AG04450 (cell line): ENCODE measurements around the gene PEX11G. TPM values are rescaled to one million over a fixed set of nuclear protein-coding genes. Genes with fewer than 3 reads are reported as not detected.

Experiments
- CTCF ChIA-PET: fragments of 300-600, 350-600 bp; formaldehyde crosslinking; extraction: SDS; loops from one replicate; lab custom pipeline; 2022; ENCODE audit warnings: antibody characterized with exemption, inconsistent platforms; lab: Charles Lee
- POLR2A ChIA-PET: fragments of 350-600 bp; formaldehyde crosslinking; extraction: SDS; loops from one replicate; lab custom pipeline; 2021; ENCODE audit warnings: antibody characterized with exemption, inconsistent platforms; lab: Yijun Ruan, JAX
- DNase-seq: peaks from one replicate; pipeline ENCODE4 v3.0.0-alpha.2; 2011; ENCODE audit warnings: low read depth, low spot score
- H3K27ac ChIP-seq: one replicate; pipeline ENCODE4 v1.5.1; 2012; ENCODE audit warnings: low read depth, low read length, control low read depth
- H3K27me3 ChIP-seq: one replicate; pipeline ENCODE4 v1.6.0; 2012; ENCODE audit warnings: low read length; ENCODE audit not compliant: control insufficient read depth, insufficient read depth
- H3K4me3 ChIP-seq: 2 replicates; pipeline ENCODE4 v1.5.1; 2011; ENCODE audit warnings: mild to moderate bottlenecking, low read depth, low read length, control low read depth
- H3K9me3 ChIP-seq: 2 replicates; pipeline ENCODE4 v1.5.1; 2012; ENCODE audit warnings: low read length; ENCODE audit not compliant: control insufficient read depth, insufficient read depth
- polyA plus RNA-seq: library from polyadenylated mRNA; depleted of rRNA; stranded (reverse); fragments of >200 nt; gene quantifications from 2 replicates; pipeline ENCODE4 v1.2.3, GENCODE V29; 2011
- TF ChIP-seq, protein P1 (sequence below): IDR thresholded peaks from 2 replicates; pipeline ENCODE4 v1.5.1; 2011; ENCODE audit warnings: low read depth, low read length, control low read depth, inconsistent platforms

Gene PEX11G
- polyA plus RNA-seq, 1 experiment: 0.60 TPM

DNA sequence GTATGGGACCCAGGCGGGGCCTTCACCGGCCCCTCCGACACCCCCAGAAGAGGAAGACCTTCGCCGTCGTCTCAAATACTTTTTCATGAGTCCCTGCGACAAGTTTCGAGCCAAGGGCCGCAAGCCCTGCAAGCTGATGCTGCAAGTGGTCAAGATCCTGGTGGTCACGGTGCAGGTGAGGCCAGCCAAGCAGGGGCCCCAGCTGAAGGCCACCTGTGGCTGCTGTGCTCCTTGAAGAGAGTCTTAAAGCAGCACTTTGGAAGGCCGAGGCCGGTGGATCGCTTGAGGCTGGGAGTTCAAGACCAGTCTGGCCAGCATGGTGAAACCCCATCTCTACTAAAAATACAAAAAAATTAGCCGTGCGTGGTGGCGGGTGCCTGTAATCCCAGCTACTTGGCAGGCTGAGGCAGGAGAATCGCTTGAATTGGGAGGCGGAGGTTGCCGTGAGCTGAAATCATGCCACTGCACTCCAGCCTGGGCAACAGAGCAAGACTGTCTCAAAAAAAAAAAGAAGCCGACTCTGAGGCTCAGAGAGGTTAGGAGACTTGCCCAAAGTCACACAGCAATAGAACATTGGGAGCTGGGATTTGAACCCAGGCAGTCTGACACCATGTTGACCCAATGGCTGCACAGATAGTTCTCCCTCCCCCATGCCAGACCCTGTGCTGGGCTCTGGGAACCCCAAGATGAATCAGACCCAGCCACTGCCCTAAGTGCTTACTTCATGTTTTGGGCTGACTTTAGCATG is 36.3 kb upstream of the PEX11G start:
- TF ChIP-seq, protein P1, sequence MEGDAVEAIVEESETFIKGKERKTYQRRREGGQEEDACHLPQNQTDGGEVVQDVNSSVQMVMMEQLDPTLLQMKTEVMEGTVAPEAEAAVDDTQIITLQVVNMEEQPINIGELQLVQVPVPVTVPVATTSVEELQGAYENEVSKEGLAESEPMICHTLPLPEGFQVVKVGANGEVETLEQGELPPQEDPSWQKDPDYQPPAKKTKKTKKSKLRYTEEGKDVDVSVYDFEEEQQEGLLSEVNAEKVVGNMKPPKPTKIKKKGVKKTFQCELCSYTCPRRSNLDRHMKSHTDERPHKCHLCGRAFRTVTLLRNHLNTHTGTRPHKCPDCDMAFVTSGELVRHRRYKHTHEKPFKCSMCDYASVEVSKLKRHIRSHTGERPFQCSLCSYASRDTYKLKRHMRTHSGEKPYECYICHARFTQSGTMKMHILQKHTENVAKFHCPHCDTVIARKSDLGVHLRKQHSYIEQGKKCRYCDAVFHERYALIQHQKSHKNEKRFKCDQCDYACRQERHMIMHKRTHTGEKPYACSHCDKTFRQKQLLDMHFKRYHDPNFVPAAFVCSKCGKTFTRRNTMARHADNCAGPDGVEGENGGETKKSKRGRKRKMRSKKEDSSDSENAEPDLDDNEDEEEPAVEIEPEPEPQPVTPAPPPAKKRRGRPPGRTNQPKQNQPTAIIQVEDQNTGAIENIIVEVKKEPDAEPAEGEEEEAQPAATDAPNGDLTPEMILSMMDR: no peak
- no peaks in the 10 kb centered on the region for H3K27me3 ChIP-seq
- H3K27ac ChIP-seq: no peak overlapping the region
- H3K9me3 ChIP-seq: no peaks in the 10 kb centered on the region; the same call in 1 of the 2 replicates
- no peak overlapping the region for H3K4me3 ChIP-seq
- CTCF ChIA-PET: interaction anchor here (1.7 kb wide), 1 partner anchor 43 kb away, joined by 5 read pairs; no protein-coding TSS in a partner anchor
- no peak for DNase-seq
- POLR2A ChIA-PET: interaction anchor here (0.5 kb wide), 1 partner anchor 771 kb away, joined by 3 read pairs; no protein-coding TSS in a partner anchor

DNA sequence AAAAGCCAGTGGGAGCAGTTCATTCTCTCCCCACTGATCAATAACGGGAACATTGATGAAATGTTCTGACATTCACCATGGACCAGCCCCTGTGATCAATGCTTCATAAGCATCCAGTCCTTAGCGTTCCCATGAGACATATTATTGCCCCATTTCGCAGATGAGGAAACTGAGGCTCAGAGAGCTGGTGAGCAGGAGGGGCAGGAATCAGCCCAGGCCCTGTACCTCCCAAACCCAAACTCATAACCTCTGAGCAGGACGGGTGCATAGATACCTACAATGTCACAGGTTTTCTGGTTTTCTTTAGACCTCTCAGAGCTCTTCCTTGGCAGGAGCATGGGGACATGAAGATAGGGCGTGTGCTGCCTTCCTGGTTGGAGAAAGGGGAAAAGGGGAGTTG is 35.7 kb upstream of the PEX11G start:
- TF ChIP-seq, protein P1: no peak
- no peaks in the 10 kb centered on the region; the same call in 1 of the 2 replicates for H3K9me3 ChIP-seq
- no peak overlapping the region for H3K4me3 ChIP-seq
- no peak for DNase-seq
- no peaks in the 10 kb centered on the region for H3K27me3 ChIP-seq
- CTCF ChIA-PET: interaction anchor here (0.7 to 1.7 kb wide), 3 partner anchors 44 to 275 kb away, joined by 3 to 5 read pairs (median 3); no protein-coding TSS in a partner anchor
- H3K27ac ChIP-seq: no peak overlapping the region
- POLR2A ChIA-PET: interaction anchor here (0.5 kb wide), 1 partner anchor 771 kb away, joined by 3 read pairs; no protein-coding TSS in a partner anchor

DNA sequence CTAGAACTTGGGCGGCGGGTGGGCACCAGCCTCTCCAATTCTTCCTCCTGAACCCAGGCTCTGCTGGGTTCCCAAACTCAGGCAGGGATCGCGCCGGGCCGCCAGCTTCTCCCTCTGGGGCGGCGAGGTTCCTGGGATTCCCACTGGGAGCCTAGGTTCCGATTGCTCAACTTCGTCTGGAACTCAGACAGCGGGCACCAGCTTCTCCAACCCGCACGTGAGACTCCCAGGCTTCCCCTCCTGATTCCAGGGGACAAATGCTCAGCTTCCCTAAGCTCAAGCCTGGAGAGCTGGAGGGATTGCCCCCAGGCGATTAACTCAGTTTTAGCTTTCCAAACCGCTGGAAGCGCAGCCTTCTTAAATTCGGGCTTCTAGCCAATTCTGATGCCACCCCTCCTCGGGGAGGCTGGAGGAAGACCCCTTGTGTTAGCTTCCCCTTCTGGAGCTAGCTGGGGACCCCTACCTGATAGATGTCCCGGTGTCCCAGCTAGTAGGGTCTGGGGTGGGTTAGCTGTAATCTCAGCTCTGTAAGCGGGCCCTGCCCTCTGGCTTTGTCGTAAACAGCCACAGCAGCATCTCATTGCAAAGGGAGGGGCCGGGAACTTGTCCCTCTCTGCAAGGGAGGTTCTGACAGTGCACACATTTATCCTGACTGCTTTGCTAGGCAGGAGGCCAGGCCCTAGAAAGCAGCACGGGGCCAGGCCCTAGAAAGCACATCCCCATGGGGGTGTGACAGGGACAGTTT is 34.3 kb upstream of the PEX11G start:
- Histone ChIP-seq H3K27ac (no peak overlapping the region), H3K4me3 (peak overlapping the region; percentile 74), H3K9me3 (no peaks in the 10 kb centered on the region; the same call in 1 of the 2 replicates), H3K27me3 (no peaks in the 10 kb centered on the region)
- DNase-seq: no peak
- TF ChIP-seq, protein P1: no peak
- CTCF ChIA-PET: interaction anchor here (0.8 to 1.9 kb wide), 7 partner anchors 26 to 276 kb away, joined by 3 to 12 read pairs (median 4); partner anchors contain the start of gene TRAPPC5
- POLR2A ChIA-PET: interaction anchor here (0.6 to 2.3 kb wide), 4 partner anchors 12 to 397 kb away, joined by 3 to 9 read pairs (median 4); partner anchors contain the start of genes PNPLA6 and SNAPC2

DNA sequence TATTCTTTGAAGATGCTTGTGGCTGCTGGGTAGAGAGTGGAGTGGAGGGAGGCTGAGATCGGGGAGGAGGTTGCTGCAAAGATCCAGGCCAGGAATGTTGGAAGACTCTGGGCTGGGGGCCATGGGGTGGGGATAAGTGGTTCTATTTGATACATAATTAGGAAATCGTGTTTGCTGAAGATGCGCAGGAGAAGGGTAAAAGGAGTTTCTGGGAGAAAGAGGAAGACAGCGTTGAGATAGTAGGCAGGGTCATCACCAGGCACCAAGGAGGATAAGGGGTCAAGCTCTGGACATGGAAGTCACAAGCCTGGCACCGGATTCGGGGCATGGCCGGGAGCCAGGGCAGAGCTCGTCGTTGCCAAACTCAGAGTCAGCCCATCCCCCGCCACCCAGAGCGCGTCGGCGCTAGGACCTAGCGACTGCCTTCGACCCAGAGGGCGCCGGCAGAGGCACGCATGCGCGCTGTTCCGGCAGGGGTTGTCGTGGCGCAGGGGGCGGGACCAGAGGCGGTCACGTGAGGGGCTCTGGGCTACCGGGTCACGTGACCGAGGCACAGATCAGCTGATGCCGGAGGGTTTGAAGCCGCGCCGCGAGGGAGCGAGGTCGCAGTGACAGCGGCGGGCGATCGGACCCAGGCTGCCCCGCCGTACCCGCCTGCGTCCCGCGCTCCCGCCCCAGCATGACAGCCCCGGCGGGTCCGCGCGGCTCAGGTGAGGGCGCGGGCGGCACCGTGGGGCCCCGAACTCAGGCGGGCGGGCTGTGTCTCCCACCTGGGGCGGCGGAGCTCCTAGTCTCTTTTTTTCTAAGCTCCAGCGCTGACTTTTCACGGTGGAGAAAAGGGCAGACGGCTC is 33.5 kb upstream of the PEX11G start, which contains the start of gene MCOLN1:
Gene MCOLN1 (plus strand): TSS at position 553 of the 851 bp plus-strand sequence. CDS start 127 bp downstream, at position 680.
- Histone ChIP-seq H3K27ac (no peak within 1 kb of the TSS), H3K4me3 (peak within 1 kb of the TSS; percentile 74), H3K27me3 (no peaks in the 10 kb centered on the region), H3K9me3 (no peaks in the 10 kb centered on the region; the same call in 1 of the 2 replicates)
- TF ChIP-seq, protein P1: no peak
- DNase-seq: peak; percentile 88
- ChIA-PET CTCF (interaction anchor here (0.8 to 1.9 kb wide), 5 partner anchors 25 to 277 kb away, joined by 3 to 12 read pairs (median 4); a partner anchor contains a TSS), POLR2A (interaction anchor here (1.2 to 2.3 kb wide), 4 partner anchors 10 to 398 kb away, joined by 3 to 9 read pairs (median 3); partner anchors contain the start of genes PNPLA6 and SNAPC2)
